Measurements from ENCODE around the gene APOBEC3C.
A peak's percentile ranks its signal among the peaks of the same experiment; 100 is the strongest.
"Not testable (repeated sequence)": the region's sequence is repeated elsewhere in the genome, so short reads cannot be mapped to it uniquely, and the experiment has no call there.

APOBEC3C gene

GRCh38 chr22:39013942-39014722 is at the start of gene APOBEC3C:
Gene APOBEC3C, plus strand, starts transcription at chr22:39014257. Its CDS starts 106 bp downstream, at chr22:39014363.
- peak; percentile 92 for DNase-seq (ENCODE audit: low spot score)

- DNase-seq (ENCODE audit: low spot score): no peak
Measured at GRCh38 chr22:38964306-38964705, 49.8 kb upstream of the APOBEC3C start.

- DNase-seq (ENCODE audit: low spot score): no peak
Measured at GRCh38 chr22:38964989-38965388, 49.1 kb upstream of the APOBEC3C start.

DNA sequence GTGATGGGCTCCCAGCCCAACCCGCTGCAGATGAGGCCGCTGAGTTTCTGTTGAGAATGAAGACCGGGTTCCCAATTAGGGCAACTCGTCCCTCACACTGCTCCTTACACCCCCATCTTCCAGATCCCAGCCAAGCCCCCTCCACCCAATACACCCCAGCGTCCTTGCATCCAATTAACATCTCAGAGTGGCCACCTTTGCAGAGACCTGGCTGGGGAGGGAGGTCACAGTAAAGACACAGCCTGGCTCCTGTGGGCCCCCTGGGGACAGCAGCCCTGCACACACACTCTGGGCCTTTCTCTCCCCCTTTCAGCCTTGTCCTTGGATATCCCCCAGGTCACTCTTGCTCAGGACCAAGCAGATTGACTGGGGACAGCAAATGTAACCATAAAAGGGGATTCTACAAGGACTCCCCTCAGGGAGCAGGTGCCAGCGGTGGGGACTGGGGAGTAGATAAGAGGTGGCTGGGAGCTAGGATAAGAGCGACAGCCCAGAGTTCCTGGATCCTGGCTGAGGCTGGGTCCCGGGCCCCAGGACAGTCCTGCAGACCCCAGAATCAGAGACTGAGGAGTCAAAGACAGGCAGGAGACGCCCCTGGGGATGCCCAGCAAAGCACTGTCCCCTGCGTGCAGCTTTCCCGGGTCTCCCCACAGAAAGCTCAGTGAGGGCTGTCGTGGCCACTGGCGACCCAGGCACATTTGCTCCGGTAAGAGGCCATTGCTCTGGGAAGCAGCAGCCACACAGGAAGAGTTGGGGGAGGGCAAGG is 48.3 kb upstream of the APOBEC3C start:
- DNase-seq (ENCODE audit: low spot score): no peak

GRCh38 chr22:38966380-38966702 is 47.7 kb upstream of the APOBEC3C start:
- no peak for DNase-seq (ENCODE audit: low spot score)

DNA sequence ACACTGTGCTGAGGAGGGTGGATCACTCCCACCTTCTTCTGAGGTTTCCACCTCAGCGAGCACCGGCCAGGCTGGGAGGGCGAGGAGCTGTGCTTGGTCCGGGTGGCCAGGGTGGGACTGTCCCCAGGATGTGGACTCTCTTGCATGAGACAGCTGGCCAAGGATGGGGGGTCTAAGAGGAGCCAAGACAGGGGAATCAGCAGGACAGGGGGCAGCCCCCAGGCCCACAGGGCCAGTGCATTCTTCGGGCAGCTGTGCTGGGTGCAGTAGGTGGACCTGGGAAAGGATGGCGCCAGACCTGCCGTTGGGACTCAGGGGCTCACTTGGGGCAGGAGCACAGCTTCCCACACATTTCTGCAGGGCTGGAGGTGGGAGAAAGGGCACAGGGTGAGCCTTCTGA is 47.1 kb upstream of the APOBEC3C start:
- no peak for DNase-seq (ENCODE audit: low spot score)

DNA sequence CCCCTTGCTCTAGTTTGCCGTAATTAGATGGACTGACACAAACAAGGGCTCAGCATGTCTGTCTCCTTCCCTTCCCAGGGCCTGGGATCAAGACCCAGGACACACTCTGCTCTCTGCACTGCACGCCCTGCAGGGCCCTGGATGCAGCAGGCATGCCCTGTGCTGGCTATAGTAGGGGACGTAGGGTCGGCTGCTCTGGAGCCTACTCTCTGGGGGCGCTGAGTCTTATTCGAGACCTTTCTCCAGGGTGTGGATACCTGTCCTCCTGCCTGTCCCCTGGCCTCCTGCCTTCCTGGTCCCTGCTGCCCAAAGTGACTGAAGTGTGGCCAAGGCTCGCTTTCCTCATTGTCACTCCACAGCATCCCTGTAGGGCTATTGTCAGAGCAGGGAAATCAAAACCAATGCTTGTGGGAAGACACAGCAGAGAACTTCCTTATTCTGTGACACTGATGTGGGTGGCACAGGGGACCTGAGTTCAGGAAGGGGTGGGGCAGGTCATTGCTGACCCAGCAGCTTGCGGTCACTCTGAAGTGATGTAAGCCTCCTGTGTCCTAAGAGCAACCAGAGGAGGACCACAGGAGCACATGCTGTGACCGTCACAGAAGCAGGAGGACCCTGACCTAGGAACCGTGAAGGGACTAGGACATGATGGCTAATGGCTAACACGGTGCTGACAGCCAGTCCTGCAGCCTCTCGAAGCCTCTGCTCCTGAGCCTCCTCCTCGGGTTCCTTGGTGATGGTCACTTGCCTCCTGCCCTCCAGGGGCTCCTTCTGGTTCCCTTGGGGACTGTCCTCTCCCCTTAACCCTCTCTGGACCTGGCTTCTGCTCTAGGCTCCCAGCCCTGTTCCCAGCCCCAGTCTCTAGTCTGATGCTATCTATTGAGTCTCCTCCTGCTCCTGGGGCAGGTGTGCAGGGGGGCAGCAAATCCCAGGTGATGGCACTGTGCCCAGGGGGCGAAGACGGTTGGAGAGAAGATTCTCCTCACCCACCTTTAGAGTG is 46.3 kb upstream of the APOBEC3C start:
- no peak for DNase-seq (ENCODE audit: low spot score)

- DNase-seq (ENCODE audit: low spot score): no peak
Measured at GRCh38 chr22:38968801-38969200, 45.3 kb upstream of the APOBEC3C start.

GRCh38 chr22:38970551-38970950 is 43.5 kb upstream of the APOBEC3C start:
- no peak for DNase-seq (ENCODE audit: low spot score)

- DNase-seq (ENCODE audit: low spot score): no peak
Measured at GRCh38 chr22:38971202-38971601, 42.9 kb upstream of the APOBEC3C start.

- no peak for DNase-seq (ENCODE audit: low spot score)
Measured at GRCh38 chr22:38971791-38972190, 42.3 kb upstream of the APOBEC3C start.

- DNase-seq (ENCODE audit: low spot score): no peak
Measured at GRCh38 chr22:38972558-38972957, 41.5 kb upstream of the APOBEC3C start.

DNA sequence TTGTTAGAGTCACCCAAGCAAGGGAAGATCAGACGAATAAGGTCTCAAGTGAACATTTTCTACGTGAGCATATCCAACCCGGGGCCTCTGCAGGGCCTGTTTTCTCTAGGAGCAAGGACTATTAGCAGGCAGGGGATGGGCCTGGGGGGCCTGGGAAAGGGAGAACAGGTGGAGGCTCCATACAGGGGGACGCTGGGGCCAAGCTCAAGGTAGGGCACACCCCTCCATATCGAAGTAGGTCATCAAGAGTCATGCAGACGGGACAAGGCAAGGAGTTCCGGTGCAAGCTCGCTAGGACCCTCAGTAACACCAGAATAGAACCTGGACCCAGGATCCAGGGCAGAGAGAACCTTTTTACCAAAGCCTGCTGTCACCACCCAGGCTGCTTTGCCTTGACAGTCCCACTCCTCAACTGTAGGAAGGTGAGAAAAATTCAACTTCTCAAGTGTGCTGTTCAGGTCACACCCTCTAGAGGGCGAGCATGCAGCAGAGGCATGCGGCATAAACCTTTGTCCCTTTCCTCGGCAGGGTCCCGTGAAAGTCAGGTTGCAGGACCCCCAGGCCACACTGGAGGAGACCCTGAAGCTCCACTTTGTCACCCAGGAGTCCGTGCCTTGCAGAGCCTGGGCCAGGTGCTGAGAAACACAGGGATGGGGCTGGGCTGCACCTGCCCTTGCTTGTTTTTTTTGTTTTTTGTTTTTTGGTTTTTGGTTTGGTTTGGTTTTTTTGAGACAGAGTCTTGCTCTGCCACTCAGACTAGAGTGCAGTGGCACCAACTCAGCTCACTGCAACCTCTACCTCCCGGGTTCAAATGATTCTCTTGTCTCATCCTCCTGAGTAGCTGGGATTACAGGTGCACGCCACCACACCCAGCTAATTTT is 40.5 kb upstream of the APOBEC3C start:
- DNase-seq (ENCODE audit: low spot score): peak; percentile 67

DNA sequence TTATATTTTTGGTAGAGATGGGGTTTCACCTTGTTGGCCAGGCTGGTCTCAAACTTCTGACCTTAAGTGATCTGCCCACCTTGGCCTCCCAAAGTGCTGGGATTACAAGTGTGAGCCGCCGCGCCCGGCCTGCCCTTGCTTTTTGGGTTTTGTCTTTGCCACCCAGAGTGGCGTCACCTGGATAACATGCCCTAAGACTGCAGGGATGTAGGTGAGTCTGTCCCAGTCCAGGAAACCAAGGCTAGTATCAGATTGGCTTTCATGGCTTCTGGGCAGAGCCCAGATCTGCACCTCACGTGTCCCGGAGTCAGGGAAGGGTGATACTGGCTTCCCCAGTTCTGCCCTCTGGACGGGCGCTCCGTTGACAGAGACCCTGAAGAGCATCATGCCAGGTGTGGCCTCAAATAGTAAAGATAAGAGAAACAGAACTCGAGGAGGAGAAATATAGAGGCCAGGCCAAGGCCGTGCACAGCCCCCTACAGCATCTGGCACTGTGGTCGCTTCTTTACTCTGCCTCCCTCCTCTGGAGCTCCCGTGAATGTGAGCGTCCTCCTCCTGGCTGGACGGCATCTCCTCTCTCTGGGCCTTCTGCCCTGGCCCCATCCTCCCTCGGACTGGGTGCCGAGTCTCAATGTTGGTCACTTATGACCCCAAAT is 39.8 kb upstream of the APOBEC3C start:
- no peak for DNase-seq (ENCODE audit: low spot score)

GRCh38 chr22:38974826-38975175 is 39.3 kb upstream of the APOBEC3C start:
- DNase-seq (ENCODE audit: low spot score): no peak

DNA sequence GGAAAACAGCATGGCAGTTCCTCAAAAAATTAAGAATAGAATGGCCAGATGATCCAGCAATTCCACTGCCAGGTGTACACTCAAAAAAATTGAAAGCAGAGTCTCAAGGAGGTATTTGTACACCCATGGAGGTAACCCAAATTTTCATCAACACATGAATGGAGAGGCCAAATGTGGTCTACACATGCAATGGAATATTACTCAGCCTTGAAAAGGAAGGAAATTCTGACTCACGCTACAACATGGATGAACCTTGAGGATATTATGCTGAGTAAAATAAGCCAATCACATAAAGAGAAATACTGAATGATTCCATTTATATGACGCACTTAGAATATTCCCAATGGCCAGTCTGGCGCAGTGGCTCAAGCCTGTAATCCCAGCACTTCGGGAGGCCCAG is 36.8 kb upstream of the APOBEC3C start:
- DNase-seq (ENCODE audit: low spot score): not testable (repeated sequence)

- DNase-seq (ENCODE audit: low spot score): not testable (repeated sequence)
Measured at GRCh38 chr22:38980587-38980986, 33.5 kb upstream of the APOBEC3C start.

DNA sequence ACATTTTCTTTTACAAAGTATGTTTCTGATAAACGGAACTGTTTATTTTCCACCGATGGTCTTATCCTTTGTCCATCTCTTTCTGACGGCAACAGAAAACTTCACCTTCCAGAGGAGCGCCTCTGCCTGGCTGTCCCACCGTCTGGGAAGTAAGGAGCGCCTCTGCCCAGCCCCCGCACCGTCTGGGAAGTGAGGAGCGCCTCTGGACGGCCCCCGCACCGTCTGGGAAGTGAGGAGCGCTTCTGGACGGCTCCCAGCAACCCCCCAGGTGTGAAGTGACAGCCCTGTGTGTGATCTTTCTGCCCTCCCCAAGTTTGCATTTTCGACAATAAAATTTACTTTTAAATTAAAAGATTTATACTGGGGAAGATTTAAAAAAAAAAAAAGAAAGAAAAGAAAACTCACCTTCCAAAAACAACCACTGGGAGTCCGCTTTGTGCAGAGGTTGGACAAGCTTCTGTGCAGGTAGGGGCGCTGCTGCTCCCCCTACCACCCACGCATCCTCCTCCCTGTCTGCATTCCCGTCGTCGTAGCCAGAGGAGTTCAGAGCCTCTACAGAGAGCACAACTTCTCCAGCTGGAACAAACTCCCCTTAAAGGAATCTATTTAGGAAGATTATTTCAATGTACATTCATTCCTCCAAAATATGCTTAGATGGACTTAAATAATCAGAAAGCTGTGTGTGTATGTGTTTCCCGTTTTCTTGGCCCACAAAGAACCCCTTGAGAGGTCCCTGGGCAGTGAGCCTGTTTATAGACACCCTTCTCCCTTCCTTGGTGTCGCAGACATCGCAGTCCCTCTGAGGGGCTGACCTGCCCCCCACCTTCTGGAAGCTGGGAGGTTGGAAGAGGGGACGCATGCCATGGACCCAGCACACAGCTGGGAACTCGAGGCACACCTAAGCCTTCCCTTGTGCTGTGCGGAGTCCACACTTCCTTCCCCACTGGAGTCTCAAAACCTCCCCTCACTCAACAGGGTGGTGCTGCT is 32.8 kb upstream of the APOBEC3C start:
- DNase-seq (ENCODE audit: low spot score): no peak

Data from CD4-positive, alpha-beta T cell treated with Interleukin-2 at 100 ng/mL for 4 hours (primary cell).